Measurements from ENCODE around the gene NR5A2.
A peak's percentile ranks its signal among the peaks of the same experiment; 100 is the strongest.

Gene NR5A2

DNA sequence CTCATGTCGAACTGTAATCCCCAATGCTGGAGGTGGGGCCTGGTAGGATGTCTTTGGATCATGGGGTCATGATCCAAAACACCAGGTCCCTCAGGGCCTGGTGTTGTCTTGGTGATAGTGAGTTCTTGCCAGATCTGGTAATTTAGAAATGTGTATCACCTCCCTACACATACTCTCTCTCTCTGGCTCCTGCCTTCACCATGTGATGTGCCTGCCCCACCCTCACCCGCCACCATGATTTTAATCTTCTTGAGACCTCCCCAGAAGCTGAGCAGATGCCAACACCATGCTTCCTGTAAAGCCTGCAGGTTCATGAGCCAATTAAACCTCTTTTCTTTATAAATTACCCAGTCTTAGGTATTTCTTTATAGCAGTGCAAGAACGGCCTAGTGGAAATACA, 136.4 kb downstream of the NR5A2 start:
- no peak for TF ChIP-seq POLR2A (IDR thresholded peaks at IDR 0.05; ENCODE audit: low read length)
- no peak for TF ChIP-seq GATA1 (IDR thresholded peaks at IDR 0.05; ENCODE audit: low read depth, low read length)

DNA sequence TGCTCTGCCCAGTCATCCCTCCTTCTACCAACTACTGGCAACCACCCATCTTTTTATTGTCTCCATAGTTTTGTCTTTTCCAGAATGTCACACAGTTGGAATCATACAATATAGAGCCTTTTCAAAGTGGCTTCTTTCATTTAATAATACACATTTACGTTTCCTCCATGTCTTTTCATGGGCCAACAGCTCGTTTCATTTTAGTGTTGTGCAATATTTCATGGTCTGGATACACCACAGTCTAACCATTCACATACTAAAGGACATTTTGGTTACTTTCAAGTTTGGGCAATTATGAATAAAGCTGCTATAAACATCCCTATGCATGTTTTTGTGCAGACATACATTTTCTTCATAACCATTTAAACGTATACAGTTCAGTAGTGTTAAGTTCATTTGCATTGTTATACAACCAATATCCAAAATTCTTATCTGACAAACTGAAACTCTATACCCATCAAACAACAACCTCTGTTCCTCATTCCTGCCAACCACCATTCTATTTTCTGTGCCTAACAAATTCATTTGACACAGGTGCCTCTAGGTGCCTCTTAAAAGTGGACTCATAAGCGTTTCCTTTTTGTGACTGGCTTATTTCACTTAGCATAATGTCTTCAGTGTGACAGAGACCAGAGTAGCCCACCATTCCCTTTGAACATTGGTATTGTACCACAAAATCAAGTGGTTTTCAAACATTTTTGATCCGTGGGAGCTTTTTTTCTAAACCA, 138.1 kb downstream of the NR5A2 start:
- no peak for DNase-seq
- TF ChIP-seq POLR2A (IDR thresholded peaks at IDR 0.05; ENCODE audit: low read length) = no peak
- no peak for TF ChIP-seq GATA1 (IDR thresholded peaks at IDR 0.05; ENCODE audit: low read depth, low read length)

More for the DNA sequence above, 136.4 kb downstream of the NR5A2 start:
- DNase-seq = peak in 1 of 2 experiments; percentile 20

DNA sequence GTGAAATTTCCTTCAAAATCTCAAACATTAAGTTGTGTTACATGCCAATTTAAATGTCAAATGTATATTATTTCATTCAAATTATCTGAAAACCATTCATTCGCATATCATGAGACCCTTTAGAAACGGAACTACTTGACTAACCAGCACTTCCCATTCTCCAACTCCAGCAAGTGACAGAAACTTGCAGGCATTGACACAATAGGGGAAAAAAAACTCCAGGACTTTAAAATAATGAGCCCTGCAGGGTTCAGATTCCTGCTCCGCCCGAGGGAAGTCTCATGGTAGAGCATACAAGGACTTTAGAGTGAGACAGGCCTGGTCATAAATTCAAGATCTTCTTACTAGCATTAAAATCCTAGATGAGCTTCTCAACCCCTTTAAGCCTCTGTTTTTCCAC, 138.9 kb downstream of the NR5A2 start:
- no peak for TF ChIP-seq GATA1 (IDR thresholded peaks at IDR 0.05; ENCODE audit: low read depth, low read length)
- TF ChIP-seq POLR2A (IDR thresholded peaks at IDR 0.05; ENCODE audit: low read length) = no peak
- no peak for DNase-seq

DNA sequence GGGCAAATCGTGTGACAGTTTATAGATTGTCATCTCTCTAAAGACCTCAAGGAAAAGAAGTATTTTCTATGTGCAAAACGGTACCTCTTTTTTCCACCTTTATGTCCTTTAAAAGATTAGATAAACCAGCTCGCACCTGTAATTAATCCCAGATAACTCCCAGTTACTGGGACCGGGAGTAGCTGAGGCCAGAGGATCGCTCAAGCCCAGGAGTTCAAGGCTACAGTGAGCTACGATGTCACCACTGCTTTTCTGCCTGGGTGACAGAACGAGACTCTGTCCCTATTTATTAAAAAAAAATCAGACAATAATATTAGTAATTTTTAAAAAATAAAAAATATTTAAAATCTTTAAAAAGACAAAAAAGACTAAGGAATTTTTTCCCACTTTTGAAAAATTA, 141.4 kb downstream of the NR5A2 start:
- DNase-seq = no peak
- no peak for TF ChIP-seq GATA1 (IDR thresholded peaks at IDR 0.05; ENCODE audit: low read depth, low read length)
- no peak for TF ChIP-seq POLR2A (IDR thresholded peaks at IDR 0.05; ENCODE audit: low read length)

DNA sequence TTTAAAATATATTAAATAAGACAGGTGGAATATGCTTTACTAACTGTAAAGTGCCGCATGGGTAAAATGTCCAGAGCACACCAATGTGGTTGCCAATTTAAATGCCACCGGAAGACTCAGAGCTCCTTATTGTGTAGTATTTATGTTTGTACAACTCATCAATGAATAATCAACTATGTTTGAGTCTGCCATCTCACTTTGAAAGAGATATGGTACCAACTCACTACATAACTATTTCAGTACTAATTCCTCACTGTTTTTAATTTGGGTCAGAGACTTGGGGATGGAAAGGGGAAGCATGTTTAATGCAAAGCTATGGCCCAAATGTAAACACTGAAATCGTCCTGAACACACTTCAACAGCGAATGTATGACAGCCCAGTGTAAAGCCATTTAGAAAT, 144.8 kb downstream of the NR5A2 start:
- DNase-seq = no peak

GRCh38 chr1:200173097-200173618, 145.6 kb downstream of the NR5A2 start:
- no peak for DNase-seq

More for the DNA sequence above, 144.8 kb downstream of the NR5A2 start:
- TF ChIP-seq POLR2A (IDR thresholded peaks at IDR 0.05; ENCODE audit: low read length) = no peak
- no peak for TF ChIP-seq GATA1 (IDR thresholded peaks at IDR 0.05; ENCODE audit: low read depth, low read length)

GRCh38 chr1:200174525-200175295, 147.2 kb downstream of the NR5A2 start:
- TF ChIP-seq POLR2A (IDR thresholded peaks at IDR 0.05; ENCODE audit: low read length) = no peak
- TF ChIP-seq GATA1 (IDR thresholded peaks at IDR 0.05; ENCODE audit: low read depth, low read length) = no peak
- DNase-seq = no peak

More at GRCh38 chr1:200173097-200173618, 145.6 kb downstream of the NR5A2 start:
- TF ChIP-seq POLR2A (IDR thresholded peaks at IDR 0.05; ENCODE audit: low read length) (no peak), GATA1 (IDR thresholded peaks at IDR 0.05; ENCODE audit: low read depth, low read length) (no peak)

GRCh38 chr1:200176181-200176580, 148.7 kb downstream of the NR5A2 start:
- TF ChIP-seq POLR2A (IDR thresholded peaks at IDR 0.05; ENCODE audit: low read length) (no peak), GATA1 (IDR thresholded peaks at IDR 0.05; ENCODE audit: low read depth, low read length) (no peak)
- DNase-seq = no peak

DNA sequence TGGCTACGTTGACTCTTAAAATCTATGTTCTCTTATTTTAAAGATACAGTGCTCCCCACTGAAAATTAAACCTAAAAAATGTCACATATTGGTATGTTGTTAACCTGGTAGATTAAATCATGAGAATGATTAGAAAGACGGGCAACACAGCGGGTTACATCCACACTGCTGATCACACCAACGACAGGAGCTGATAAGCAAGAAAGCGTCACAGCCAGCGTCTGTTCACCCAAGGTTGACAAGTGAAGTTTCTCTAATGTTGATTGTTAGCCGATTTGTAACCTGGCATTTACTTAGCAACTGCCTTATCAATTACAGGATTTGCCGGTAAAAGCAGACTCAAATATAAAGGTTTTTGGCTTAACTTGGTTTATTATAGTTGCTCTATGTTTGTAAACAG, 149.3 kb downstream of the NR5A2 start:
- no peak for DNase-seq
- no peak for TF ChIP-seq GATA1 (IDR thresholded peaks at IDR 0.05; ENCODE audit: low read depth, low read length)
- TF ChIP-seq POLR2A (IDR thresholded peaks at IDR 0.05; ENCODE audit: low read length) = no peak

GRCh38 chr1:200178340-200178739, 150.8 kb downstream of the NR5A2 start:
- no peak for DNase-seq
- TF ChIP-seq POLR2A (IDR thresholded peaks at IDR 0.05; ENCODE audit: low read length) (no peak), GATA1 (IDR thresholded peaks at IDR 0.05; ENCODE audit: low read depth, low read length) (no peak)

DNA sequence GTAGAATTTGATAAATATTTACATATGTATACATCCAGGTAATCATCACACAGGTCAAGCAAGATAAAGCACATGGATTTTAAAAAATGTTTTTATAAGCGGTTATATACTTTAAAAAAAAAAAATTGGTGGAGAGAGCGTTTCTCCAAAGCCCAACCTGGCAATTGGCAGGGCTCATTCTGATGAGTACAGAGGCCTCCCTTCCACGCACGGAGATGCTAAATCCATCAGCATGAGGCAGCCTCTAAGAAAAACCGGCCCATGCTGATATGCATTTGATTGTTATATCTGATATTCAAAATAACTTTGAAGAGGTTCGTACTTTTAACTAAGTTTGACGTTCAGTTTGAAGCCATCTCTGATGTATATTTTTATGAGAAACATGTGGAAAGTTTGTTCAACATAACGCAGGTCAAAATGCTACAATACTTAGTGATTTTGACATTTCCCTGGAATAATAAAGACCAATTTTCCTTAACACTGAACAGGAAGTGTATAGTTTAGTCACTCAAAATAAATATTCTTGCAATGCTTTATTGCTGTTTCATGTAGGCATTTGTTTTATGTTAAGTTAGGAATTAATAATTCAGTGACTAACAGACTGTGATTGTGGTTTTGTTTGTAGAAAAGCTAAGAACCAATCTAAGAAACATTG, 151.7 kb downstream of the NR5A2 start:
- TF ChIP-seq POLR2A (IDR thresholded peaks at IDR 0.05; ENCODE audit: low read length) (no peak), GATA1 (IDR thresholded peaks at IDR 0.05; ENCODE audit: low read depth, low read length) (no peak)
- no peak for DNase-seq

DNA sequence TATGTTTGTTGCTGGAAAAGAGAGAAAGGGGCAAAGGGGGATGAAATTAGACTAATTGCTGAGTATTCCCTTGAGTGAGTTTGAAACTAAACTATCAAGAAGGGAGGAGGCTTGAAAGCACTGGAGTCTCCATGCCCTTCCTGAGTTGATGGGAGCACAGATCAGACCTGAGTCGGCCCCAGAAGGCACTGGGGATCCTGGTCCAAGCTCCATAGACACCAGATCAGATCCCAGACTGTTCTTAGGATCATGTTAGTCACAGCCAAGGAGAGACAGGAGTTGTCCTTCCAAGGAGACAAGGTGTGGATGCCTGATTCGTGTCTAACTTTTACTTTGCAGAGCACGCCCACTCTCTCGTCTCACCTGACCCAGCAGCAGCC, 152.3 kb downstream of the NR5A2 start:
- DNase-seq = no peak
- TF ChIP-seq GATA1 (IDR thresholded peaks at IDR 0.05; ENCODE audit: low read depth, low read length) (no peak), POLR2A (IDR thresholded peaks at IDR 0.05; ENCODE audit: low read length) (no peak)

- DNase-seq = no peak
- TF ChIP-seq GATA1 (IDR thresholded peaks at IDR 0.05; ENCODE audit: low read depth, low read length) (no peak), POLR2A (IDR thresholded peaks at IDR 0.05; ENCODE audit: low read length) (no peak)
Observed at GRCh38 chr1:200180821-200181220, 153.3 kb downstream of the NR5A2 start.

DNA sequence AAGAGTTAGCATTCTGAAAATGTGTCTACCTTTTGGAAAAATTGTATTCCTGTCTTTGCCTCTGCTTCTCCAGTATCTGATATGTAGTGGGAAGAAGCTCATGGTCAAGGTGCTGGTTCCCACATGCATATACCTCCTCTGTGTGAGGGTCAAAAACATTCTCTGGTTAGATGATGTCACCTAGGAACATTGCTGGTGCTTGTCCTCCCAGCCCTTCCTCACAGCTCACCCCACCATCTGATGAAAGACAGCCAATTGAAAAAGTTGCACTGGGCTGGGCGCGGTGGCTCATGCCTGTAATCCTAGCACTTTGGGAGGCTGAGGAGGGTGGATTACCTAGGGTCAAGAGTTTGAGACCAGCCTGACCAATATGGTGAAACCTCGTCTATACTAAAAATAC, 154.4 kb downstream of the NR5A2 start:
- TF ChIP-seq POLR2A (IDR thresholded peaks at IDR 0.05; ENCODE audit: low read length) (no peak), GATA1 (IDR thresholded peaks at IDR 0.05; ENCODE audit: low read depth, low read length) (no peak)
- no peak for DNase-seq
